Endothelial cell of umbilical vein (primary cell): ENCODE results near the gene TTC34.

Experiments used
- CTCF ChIP-seq, 2 donors: IDR thresholded peaks; 1 replicate in 1 of 2; 2 replicates in 1 of 2; pipeline ENCODE4 v1.5.1; 2011; ENCODE audit warnings: low read length in 2 of 2, mild to moderate bottlenecking in 2 of 2, moderate library complexity in 2 of 2, control low read depth in 1 of 2, inconsistent platforms in 1 of 2, low read depth in 1 of 2; ENCODE audit not compliant: insufficient read depth in 1 of 2; ENCODE audit errors: extremely low read depth in 1 of 2
- EZH2 ChIP-seq: IDR thresholded peaks from 2 replicates; pipeline ENCODE4 v1.6.1; 2012; ENCODE audit warnings: borderline replicate concordance, low read depth, mild to moderate bottlenecking, moderate library complexity, low read length, inconsistent platforms; ENCODE audit not compliant: severe bottlenecking
- JUN ChIP-seq: IDR thresholded peaks from 2 replicates; pipeline ENCODE4 v1.6.1; 2011; ENCODE audit warnings: borderline replicate concordance, low read depth; ENCODE audit not compliant: insufficient read length, insufficient read depth
- POLR2A ChIP-seq: IDR thresholded peaks from 2 replicates; pipeline ENCODE4 v1.6.1; 2012; ENCODE audit warnings: low read depth, mild to moderate bottlenecking, control low read depth, low read length
- POLR2AphosphoS5 ChIP-seq: IDR thresholded peaks from 2 replicates; pipeline ENCODE4 v1.6.1; 2012; ENCODE audit warnings: low read depth, mild to moderate bottlenecking, control low read depth, low read length, moderate library complexity; ENCODE audit not compliant: insufficient read depth

GRCh38 chr1:2821373-2821955 lies 20.0 kb upstream of the TTC34 start:
- TF ChIP-seq POLR2A (no peak), CTCF (IDR thresholded peaks at IDR 0.05; ENCODE audit: extremely low read depth in 1 of 2, insufficient read depth in 1 of 2, low read depth in 1 of 2, low read length in 2 of 2) (no peak), POLR2AphosphoS5 (no peak), JUN (no peak), EZH2 (no peak)
